ENCODE results near the gene FAM131A. TPM values are rescaled to one million over a fixed set of nuclear protein-coding genes. Genes with fewer than 3 reads are reported as not detected.

Gene FAM131A
- total and polyA plus RNA-seq, 7 experiments from 2014 or later, result 2.2 to 13.4 (median 8.2) TPM

DNA sequence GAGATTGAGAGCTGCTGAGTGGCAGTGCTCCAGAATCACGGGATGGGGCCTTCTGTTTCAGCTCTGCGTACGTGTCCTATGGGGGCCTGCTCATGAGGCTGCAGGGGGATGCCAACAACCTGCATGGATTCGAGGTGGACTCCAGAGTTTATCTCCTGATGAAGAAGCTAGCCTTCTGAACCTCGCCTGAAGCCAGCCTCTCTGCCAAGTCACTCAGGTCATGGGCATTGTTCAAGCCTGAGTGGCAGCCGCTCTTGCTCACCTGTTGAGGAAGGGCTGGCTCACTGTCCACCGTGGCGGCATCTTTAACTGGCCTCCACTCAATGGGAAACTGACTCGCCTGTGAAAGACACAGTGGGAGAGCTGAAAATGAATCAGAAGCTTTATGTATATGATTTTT is 30.7 kb downstream of the FAM131A start:
- H3K4me1 ChIP-seq (ENCODE audit: control insufficient read depth in 2 of 2, insufficient read depth in 2 of 2, low read length in 2 of 2), result peaks cover 5 to 13% of the 10 kb centered on the region in 2 donors
- no peak overlapping the region for H3K27ac ChIP-seq (ENCODE audit: low read depth, low read length)
- Mint-ChIP-seq H3K36me3 (peaks cover 6 to 38% (median 26%) of the 10 kb centered on the region in 5 donors), H3K27me3 (peaks cover 0 to 7% (median 0%) of the 10 kb centered on the region in 5 donors), H3K4me1 (peaks cover 17 to 35% (median 28%) of the 10 kb centered on the region in 7 donors), H3K27ac (peak overlapping the region in 2 of 9 donors; percentile 54 to 58), H3K9me3 (peaks cover 0 to 6% (median 0%) of the 10 kb centered on the region in 11 donors), H3K4me3 (no peak overlapping the region)
- DNase-seq (no peak), ATAC-seq (no peak)
- intact Hi-C loops (cut with micrococcal nuclease), result loop anchor here in 1 of 2 donors (10.0 kb wide), 2 partner anchors 483 to 1127 kb away; partner anchors contain the start of genes PARL and TMEM41A
- no peaks in the 10 kb centered on the region for H3K9me3 ChIP-seq (ENCODE audit: control insufficient read depth in 2 of 3, low read length in 3 of 3)
- POLR2A ChIA-PET, result interaction anchor here (1.7 kb wide), 1 partner anchor 12 kb away, joined by 4 read pairs; the partner anchor contains the start of gene CHRD
- CTCF ChIA-PET, result interaction anchor here (0.6 kb wide), 2 partner anchors 220 to 379 kb away, joined by 3 read pairs; no protein-coding TSS in a partner anchor
- H3K27me3 ChIP-seq (ENCODE audit: control insufficient read depth in 2 of 2, insufficient read depth in 2 of 2, low read length in 2 of 2), result no peaks in the 10 kb centered on the region
- no peak overlapping the region for H3K4me3 ChIP-seq (ENCODE audit: low read length)
- H3K36me3 ChIP-seq (ENCODE audit: control insufficient read depth in 2 of 3, insufficient read depth in 3 of 3, low read length in 3 of 3), result peaks cover 0 to 33% (median 7%) of the 10 kb centered on the region in 3 experiments

DNA sequence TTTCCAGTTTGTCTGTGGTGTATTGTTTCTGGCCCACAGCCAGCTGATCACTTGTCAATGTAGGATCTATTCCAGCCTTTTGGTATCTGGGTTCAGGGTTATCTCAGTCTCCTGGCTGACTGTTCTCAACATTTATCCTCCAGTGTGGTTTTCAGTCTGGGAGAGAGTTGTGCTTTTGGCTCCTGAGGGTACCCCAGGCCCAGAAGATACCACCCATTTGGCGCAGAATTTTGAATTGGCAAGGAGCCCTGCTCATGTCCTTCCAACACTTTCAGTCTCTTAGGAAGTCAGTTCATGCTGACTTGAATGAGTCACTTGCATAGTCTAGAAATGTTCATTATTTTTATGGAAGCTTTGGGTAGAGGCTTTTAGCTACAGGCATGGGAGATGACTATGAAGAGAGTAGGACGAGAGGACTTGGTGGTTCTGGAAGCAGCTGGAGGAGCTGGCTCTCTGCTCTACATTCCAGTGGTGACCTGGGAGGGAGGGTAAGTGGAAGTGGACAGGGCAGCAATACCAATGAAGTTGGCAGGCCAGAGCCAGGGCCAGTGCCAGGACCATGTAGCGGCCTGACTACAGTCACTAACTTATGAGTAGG is 31.3 kb downstream of the FAM131A start:
- H3K9me3 Mint-ChIP-seq, result peaks cover 0 to 1% (median 0%) of the 10 kb centered on the region in 11 donors
- no peak overlapping the region for H3K4me3 Mint-ChIP-seq
- Histone ChIP-seq H3K4me1 (ENCODE audit: control insufficient read depth in 2 of 2, insufficient read depth in 2 of 2, low read length in 2 of 2) (peaks cover 5 to 12% of the 10 kb centered on the region in 2 donors), H3K4me3 (ENCODE audit: low read length) (no peak overlapping the region), H3K36me3 (ENCODE audit: control insufficient read depth in 2 of 3, insufficient read depth in 3 of 3, low read length in 3 of 3) (peaks cover 0 to 33% (median 7%) of the 10 kb centered on the region in 3 experiments), H3K27ac (ENCODE audit: low read depth, low read length) (peak overlapping the region; percentile 14), H3K27me3 (ENCODE audit: control insufficient read depth in 2 of 2, insufficient read depth in 2 of 2, low read length in 2 of 2) (no peaks in the 10 kb centered on the region), H3K9me3 (ENCODE audit: control insufficient read depth in 2 of 3, low read length in 3 of 3) (no peaks in the 10 kb centered on the region)
- ATAC-seq, result no peak
- peaks cover 0 to 5% (median 0%) of the 10 kb centered on the region in 5 donors for H3K27me3 Mint-ChIP-seq
- no peak for DNase-seq
- ChIA-PET CTCF (interaction anchor here (0.6 kb wide), 2 partner anchors 220 to 379 kb away, joined by 3 read pairs; no protein-coding TSS in a partner anchor), POLR2A (interaction anchor here (1.7 kb wide), 1 partner anchor 11 kb away, joined by 4 read pairs; the partner anchor contains the start of gene CHRD)
- peaks cover 6 to 34% (median 26%) of the 10 kb centered on the region in 5 donors for H3K36me3 Mint-ChIP-seq
- peak overlapping the region in 4 of 9 donors; percentile 12 to 65 (median 62) for H3K27ac Mint-ChIP-seq
- intact Hi-C loops (cut with micrococcal nuclease), result loop anchor here in 1 of 2 donors (10.0 kb wide), 2 partner anchors 484 to 1126 kb away; partner anchors contain the start of genes PARL and TMEM41A
- peaks cover 15 to 31% (median 25%) of the 10 kb centered on the region in 7 donors for H3K4me1 Mint-ChIP-seq

DNA sequence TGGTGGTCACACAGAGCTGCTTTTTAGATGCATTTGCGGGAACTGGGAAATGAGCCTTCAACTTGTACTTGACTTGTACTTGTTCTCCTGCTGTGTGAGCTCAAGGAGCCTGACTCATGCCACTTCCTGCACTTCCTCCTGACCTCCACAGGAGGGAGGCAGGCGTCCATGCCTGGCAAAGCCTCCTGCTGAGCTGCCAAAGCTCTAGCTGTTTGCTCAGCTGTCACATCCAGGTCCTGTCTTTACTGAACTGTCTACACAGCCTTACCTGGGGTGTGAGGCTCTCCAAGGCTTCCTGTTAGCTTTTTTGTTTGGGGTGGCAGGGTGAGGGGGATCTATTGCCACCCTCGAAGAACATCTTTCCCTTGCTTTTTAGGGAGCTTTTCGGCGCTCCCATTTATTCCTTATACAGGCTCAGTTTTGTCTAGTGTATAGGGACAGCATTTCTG is 34.2 kb downstream of the FAM131A start:
- Histone ChIP-seq H3K27ac (ENCODE audit: low read depth, low read length) (no peak overlapping the region), H3K9me3 (ENCODE audit: control insufficient read depth in 2 of 3, low read length in 3 of 3) (no peaks in the 10 kb centered on the region), H3K4me3 (ENCODE audit: low read length) (no peak overlapping the region), H3K4me1 (ENCODE audit: control insufficient read depth in 2 of 2, insufficient read depth in 2 of 2, low read length in 2 of 2) (no peaks in the 10 kb centered on the region), H3K36me3 (ENCODE audit: control insufficient read depth in 2 of 3, insufficient read depth in 3 of 3, low read length in 3 of 3) (peaks cover 0 to 26% (median 6%) of the 10 kb centered on the region in 3 experiments), H3K27me3 (ENCODE audit: control insufficient read depth in 2 of 2, insufficient read depth in 2 of 2, low read length in 2 of 2) (no peaks in the 10 kb centered on the region)
- ChIA-PET CTCF (interaction anchor here (0.6 to 3.5 kb wide), 16 partner anchors 9 to 804 kb away, joined by 3 to 32 read pairs (median 4); no protein-coding TSS in a partner anchor), POLR2A (interaction anchor here (2.0 kb wide), 1 partner anchor 9 kb away, joined by 7 read pairs; no protein-coding TSS in a partner anchor)
- H3K4me1 Mint-ChIP-seq, result peaks cover 5 to 18% (median 10%) of the 10 kb centered on the region in 7 donors
- peaks cover 6 to 24% (median 18%) of the 10 kb centered on the region in 5 donors for H3K36me3 Mint-ChIP-seq
- H3K27me3 Mint-ChIP-seq, result peaks cover 4 to 27% (median 8%) of the 10 kb centered on the region in 5 donors
- H3K9me3 Mint-ChIP-seq, result peaks cover 0 to 5% (median 0%) of the 10 kb centered on the region in 11 donors
- intact Hi-C loops (cut with micrococcal nuclease), result loop anchor here (1.0 to 5.0 kb wide), 5 partner anchors 46 to 406 kb away; no protein-coding TSS in a partner anchor
- DNase-seq (peak; percentile 42 to 70 (median 59)), ATAC-seq (peak; percentile 96)
- no peak overlapping the region for H3K4me3 Mint-ChIP-seq
- peak overlapping the region in 8 of 9 donors; percentile 4 to 65 (median 26) for H3K27ac Mint-ChIP-seq

DNA sequence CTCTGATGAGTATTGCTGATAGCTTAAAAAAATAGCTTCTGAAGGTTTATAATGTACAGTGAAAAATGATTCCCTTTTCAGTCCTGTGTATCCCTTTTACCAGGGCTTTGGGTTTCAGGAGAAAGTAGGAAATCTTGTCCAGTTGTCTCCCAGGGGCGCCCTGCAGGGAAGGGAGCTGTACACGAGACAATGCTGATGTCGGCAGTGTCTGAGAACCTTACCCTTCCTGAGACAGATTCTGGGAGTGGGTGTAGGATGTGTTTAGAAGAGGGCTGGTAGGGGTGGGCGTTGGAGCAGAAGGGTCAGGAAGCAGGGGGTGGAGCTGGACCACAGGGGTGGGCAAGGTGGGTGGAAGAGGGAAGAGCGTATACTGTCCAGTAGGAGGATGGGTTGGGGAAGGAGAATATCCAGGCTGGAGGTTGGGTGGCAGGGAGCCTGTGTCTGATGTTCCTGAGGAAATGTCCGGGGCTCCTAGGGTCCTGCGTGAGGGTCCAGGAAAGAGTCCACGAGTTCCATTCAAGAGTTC is 35.0 kb downstream of the FAM131A start:
- POLR2A ChIA-PET, result interaction anchor here (2.0 kb wide), 1 partner anchor 10 kb away, joined by 7 read pairs; no protein-coding TSS in a partner anchor
- Histone ChIP-seq H3K27me3 (ENCODE audit: control insufficient read depth in 2 of 2, insufficient read depth in 2 of 2, low read length in 2 of 2) (no peaks in the 10 kb centered on the region), H3K4me1 (ENCODE audit: control insufficient read depth in 2 of 2, insufficient read depth in 2 of 2, low read length in 2 of 2) (no peaks in the 10 kb centered on the region), H3K4me3 (ENCODE audit: low read length) (no peak overlapping the region), H3K27ac (ENCODE audit: low read depth, low read length) (no peak overlapping the region), H3K9me3 (ENCODE audit: control insufficient read depth in 2 of 3, low read length in 3 of 3) (no peaks in the 10 kb centered on the region), H3K36me3 (ENCODE audit: control insufficient read depth in 2 of 3, insufficient read depth in 3 of 3, low read length in 3 of 3) (peaks cover 0 to 21% (median 0%) of the 10 kb centered on the region in 3 experiments)
- CTCF ChIA-PET, result interaction anchor here (0.7 to 3.5 kb wide), 14 partner anchors 8 to 803 kb away, joined by 3 to 32 read pairs (median 4); no protein-coding TSS in a partner anchor
- H3K27me3 Mint-ChIP-seq, result peaks cover 4 to 35% (median 14%) of the 10 kb centered on the region in 5 donors
- peaks cover 5 to 16% (median 6%) of the 10 kb centered on the region in 7 donors for H3K4me1 Mint-ChIP-seq
- intact Hi-C loops (cut with micrococcal nuclease), result loop anchor here (5.0 kb wide), 2 partner anchors 45 to 405 kb away; no protein-coding TSS in a partner anchor
- H3K9me3 Mint-ChIP-seq, result peaks cover 0 to 3% (median 0%) of the 10 kb centered on the region in 11 donors
- ATAC-seq, result no peak
- H3K36me3 Mint-ChIP-seq, result peaks cover 5 to 16% (median 13%) of the 10 kb centered on the region in 5 donors
- H3K27ac Mint-ChIP-seq, result no peak overlapping the region
- no peak overlapping the region for H3K4me3 Mint-ChIP-seq
- no peak for DNase-seq

DNA sequence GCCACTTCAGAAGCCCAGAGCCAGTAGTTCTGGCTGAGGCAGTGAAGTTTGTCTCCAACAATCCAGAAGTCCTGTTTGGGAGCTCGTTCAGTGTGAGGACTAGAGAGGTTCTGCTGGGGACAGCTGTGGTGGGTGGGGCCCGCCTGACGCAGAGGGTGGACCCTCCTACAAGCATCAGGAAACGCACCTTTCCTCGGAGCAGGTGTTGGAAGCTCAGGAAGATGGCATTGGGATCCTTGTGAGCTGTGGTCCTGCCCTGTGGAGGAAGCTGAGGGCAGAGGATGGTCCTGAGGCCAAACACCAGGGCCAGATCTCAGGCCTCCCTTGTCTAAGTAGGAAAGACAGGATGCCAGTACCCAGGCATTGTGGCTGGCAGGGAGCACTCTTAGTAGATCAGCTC is 35.5 kb downstream of the FAM131A start:
- H3K4me1 ChIP-seq (ENCODE audit: control insufficient read depth in 2 of 2, insufficient read depth in 2 of 2, low read length in 2 of 2), result no peaks in the 10 kb centered on the region
- Mint-ChIP-seq H3K27ac (no peak overlapping the region), H3K4me3 (no peak overlapping the region), H3K36me3 (peaks cover 3 to 15% (median 9%) of the 10 kb centered on the region in 5 donors), H3K27me3 (peaks cover 6 to 40% (median 14%) of the 10 kb centered on the region in 5 donors), H3K4me1 (peaks cover 5 to 13% (median 6%) of the 10 kb centered on the region in 7 donors), H3K9me3 (peaks cover 0 to 3% (median 0%) of the 10 kb centered on the region in 11 donors)
- intact Hi-C loops (cut with micrococcal nuclease), result loop anchor here (5.0 kb wide), 2 partner anchors 44 to 404 kb away; no protein-coding TSS in a partner anchor
- no peaks in the 10 kb centered on the region for H3K27me3 ChIP-seq (ENCODE audit: control insufficient read depth in 2 of 2, insufficient read depth in 2 of 2, low read length in 2 of 2)
- no peaks in the 10 kb centered on the region for H3K9me3 ChIP-seq (ENCODE audit: control insufficient read depth in 2 of 3, low read length in 3 of 3)
- peaks cover 0 to 17% (median 0%) of the 10 kb centered on the region in 3 experiments for H3K36me3 ChIP-seq (ENCODE audit: control insufficient read depth in 2 of 3, insufficient read depth in 3 of 3, low read length in 3 of 3)
- H3K4me3 ChIP-seq (ENCODE audit: low read length), result no peak overlapping the region
- ChIA-PET POLR2A (interaction anchor here (2.0 kb wide), 1 partner anchor 10 kb away, joined by 7 read pairs; no protein-coding TSS in a partner anchor), CTCF (interaction anchor here (0.5 to 3.5 kb wide), 7 partner anchors 11 to 431 kb away, joined by 3 to 32 read pairs (median 5); no protein-coding TSS in a partner anchor)
- no peak for ATAC-seq
- H3K27ac ChIP-seq (ENCODE audit: low read depth, low read length), result no peak overlapping the region
- no peak for DNase-seq

DNA sequence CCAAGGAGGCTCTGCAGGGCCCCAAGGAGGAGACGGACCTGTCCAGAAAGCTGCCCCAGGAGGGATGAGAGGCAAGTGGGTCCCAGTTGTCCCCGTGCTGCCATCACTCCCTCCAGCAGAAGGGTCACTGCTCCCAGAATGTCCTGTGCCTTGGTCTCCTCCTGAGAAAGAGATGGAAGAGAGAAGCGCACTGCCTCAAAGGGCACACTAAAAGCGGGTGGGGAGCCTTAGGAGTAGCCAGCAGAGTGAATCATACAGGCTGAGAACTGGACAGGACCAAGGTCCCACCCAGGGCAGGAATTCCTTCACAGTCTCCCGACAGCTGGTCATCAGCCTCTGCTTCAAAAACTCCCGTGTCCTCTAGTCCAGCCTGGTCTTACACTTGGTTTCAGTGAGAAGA is 36.0 kb downstream of the FAM131A start:
- H3K4me1 Mint-ChIP-seq, result peaks cover 4 to 11% (median 6%) of the 10 kb centered on the region in 7 donors
- no peak overlapping the region for H3K27ac Mint-ChIP-seq
- intact Hi-C loops (cut with micrococcal nuclease), result loop anchor here (5.0 kb wide), 2 partner anchors 44 to 404 kb away; no protein-coding TSS in a partner anchor
- DNase-seq, result no peak
- H3K36me3 Mint-ChIP-seq, result peaks cover 0 to 13% (median 6%) of the 10 kb centered on the region in 5 donors
- no peak for ATAC-seq
- Histone ChIP-seq H3K4me1 (ENCODE audit: control insufficient read depth in 2 of 2, insufficient read depth in 2 of 2, low read length in 2 of 2) (no peaks in the 10 kb centered on the region), H3K27ac (ENCODE audit: low read depth, low read length) (no peak overlapping the region), H3K36me3 (ENCODE audit: control insufficient read depth in 2 of 3, insufficient read depth in 3 of 3, low read length in 3 of 3) (peaks cover 0 to 12% (median 0%) of the 10 kb centered on the region in 3 experiments), H3K4me3 (ENCODE audit: low read length) (no peak overlapping the region), H3K27me3 (ENCODE audit: control insufficient read depth in 2 of 2, insufficient read depth in 2 of 2, low read length in 2 of 2) (no peaks in the 10 kb centered on the region), H3K9me3 (ENCODE audit: control insufficient read depth in 2 of 3, low read length in 3 of 3) (no peaks in the 10 kb centered on the region)
- POLR2A ChIA-PET, result no interaction called here
- peaks cover 0 to 3% (median 0%) of the 10 kb centered on the region in 11 donors for H3K9me3 Mint-ChIP-seq
- peaks cover 10 to 45% (median 15%) of the 10 kb centered on the region in 5 donors for H3K27me3 Mint-ChIP-seq
- no peak overlapping the region for H3K4me3 Mint-ChIP-seq
- CTCF ChIA-PET, result interaction anchor here (0.5 to 3.5 kb wide), 5 partner anchors 14 to 431 kb away, joined by 3 to 32 read pairs (median 20); no protein-coding TSS in a partner anchor

Measured in naive thymus-derived CD4-positive, alpha-beta T cell (primary cell).